Bronchial epithelial cell (primary cell): ENCODE results near the gene CYBA. TPM values are rescaled to one million over a fixed set of nuclear protein-coding genes. Genes with fewer than 3 reads are reported as not detected.
A peak's percentile ranks its signal among the peaks of the same experiment; 100 is the strongest.

Source experiments
- DNase-seq: peaks from one replicate; pipeline ENCODE4 v3.0.0-alpha.2; 2010; ENCODE audit warnings: low read depth
- FAIRE-seq: peaks from 2 replicates; lab custom pipeline; 2011; peaks lifted over from hg19 to GRCh38; lab: Jason Lieb, UNC
- H3K27me3 ChIP-seq: 2 replicates; pipeline ENCODE4 v1.5.1; 2011; ENCODE audit warnings: low read length; ENCODE audit not compliant: control insufficient read depth, insufficient read depth
- H3K36me3 ChIP-seq: 2 replicates; pipeline ENCODE4 v1.5.1; 2011; ENCODE audit warnings: low read length; ENCODE audit not compliant: control insufficient read depth, insufficient read depth
- H3K4me3 ChIP-seq: 2 replicates; pipeline ENCODE4 v1.5.1; 2011; ENCODE audit warnings: mild to moderate bottlenecking, low read depth, low read length, control low read depth
- total RNA-seq: library from RNA; depleted of rRNA; stranded (reverse); fragments of >200 nt; gene quantifications from 2 replicates; pipeline ENCODE4 v1.2.1, GENCODE V29; 2014
- TF ChIP-seq, protein P1 (sequence below): IDR thresholded peaks from 2 replicates; pipeline ENCODE4 v1.5.1; 2011; ENCODE audit warnings: mild to moderate bottlenecking, moderate library complexity, low read length, control low read depth, inconsistent platforms; ENCODE audit not compliant: insufficient read depth, severe bottlenecking

The CYBA gene
- total RNA-seq, 1 donor from 2014 or later: 134 TPM

DNA sequence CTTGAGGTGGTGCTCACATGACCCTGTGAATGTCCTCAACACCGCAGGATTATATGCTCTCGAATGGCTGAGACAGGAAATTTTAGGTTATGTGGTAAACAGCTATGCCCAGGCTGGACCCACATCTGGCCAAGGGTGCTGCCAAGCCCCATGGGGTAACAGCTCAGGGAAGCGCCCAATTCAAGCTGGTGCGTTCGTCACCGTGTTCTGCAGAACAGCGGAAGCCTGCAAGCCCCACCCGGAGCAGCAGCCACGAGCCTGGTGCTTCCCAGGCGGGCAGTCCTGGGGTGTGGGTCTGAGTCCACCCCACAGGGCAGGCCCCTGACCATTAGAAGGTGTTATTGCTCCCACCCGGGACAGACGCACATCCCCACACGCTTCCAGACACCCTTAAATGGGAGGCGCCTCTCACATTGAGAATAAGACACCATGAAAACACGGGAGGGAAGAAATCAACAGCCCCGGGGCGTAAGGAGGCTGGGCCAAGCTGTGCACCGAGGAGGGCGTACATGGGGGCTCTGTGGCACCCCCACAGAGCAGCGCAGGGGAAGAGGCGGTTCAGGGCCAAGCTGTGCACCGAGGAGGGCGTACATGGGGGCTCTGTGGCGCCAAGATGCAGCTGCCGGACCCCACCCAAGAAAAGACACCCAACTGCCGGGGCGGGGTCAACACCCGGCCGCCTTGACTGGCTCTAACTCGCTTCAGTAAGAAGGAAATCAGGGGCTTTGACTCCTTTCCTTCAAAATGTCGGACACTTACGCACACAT is 2.9 kb upstream of the CYBA start:
- TF ChIP-seq, protein P1, sequence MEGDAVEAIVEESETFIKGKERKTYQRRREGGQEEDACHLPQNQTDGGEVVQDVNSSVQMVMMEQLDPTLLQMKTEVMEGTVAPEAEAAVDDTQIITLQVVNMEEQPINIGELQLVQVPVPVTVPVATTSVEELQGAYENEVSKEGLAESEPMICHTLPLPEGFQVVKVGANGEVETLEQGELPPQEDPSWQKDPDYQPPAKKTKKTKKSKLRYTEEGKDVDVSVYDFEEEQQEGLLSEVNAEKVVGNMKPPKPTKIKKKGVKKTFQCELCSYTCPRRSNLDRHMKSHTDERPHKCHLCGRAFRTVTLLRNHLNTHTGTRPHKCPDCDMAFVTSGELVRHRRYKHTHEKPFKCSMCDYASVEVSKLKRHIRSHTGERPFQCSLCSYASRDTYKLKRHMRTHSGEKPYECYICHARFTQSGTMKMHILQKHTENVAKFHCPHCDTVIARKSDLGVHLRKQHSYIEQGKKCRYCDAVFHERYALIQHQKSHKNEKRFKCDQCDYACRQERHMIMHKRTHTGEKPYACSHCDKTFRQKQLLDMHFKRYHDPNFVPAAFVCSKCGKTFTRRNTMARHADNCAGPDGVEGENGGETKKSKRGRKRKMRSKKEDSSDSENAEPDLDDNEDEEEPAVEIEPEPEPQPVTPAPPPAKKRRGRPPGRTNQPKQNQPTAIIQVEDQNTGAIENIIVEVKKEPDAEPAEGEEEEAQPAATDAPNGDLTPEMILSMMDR: no peak
- H3K36me3 ChIP-seq: peaks cover 11% of the 10 kb centered on the region
- H3K4me3 ChIP-seq: no peak overlapping the region
- DNase-seq (no peak), FAIRE-seq (no peak)
- H3K27me3 ChIP-seq: no peaks in the 10 kb centered on the region

DNA sequence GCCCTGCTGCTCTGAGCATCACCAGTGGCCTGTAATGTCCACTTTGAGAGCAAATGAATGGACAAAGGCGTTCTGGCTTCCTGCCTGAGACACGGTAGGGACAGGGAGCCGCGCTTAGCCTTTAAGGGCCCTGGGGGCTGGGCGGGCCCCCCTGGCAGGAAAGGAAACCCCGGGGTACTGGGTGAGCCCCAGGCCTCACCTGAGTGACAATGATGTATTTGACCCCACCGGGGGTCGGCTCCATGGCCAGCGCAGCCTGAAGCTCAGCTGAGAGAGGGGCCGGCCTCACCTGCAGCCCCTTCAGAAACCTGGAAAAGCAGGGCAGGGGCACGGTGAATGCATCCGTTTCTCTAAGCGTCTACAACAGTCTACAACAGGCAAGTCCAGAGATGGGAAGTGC is 2.2 kb upstream of the CYBA start:
- FAIRE-seq (no peak), DNase-seq (no peak)
- Histone ChIP-seq H3K27me3 (no peaks in the 10 kb centered on the region), H3K36me3 (peaks cover 11% of the 10 kb centered on the region), H3K4me3 (no peak overlapping the region)
- TF ChIP-seq, protein P1: no peak

DNA sequence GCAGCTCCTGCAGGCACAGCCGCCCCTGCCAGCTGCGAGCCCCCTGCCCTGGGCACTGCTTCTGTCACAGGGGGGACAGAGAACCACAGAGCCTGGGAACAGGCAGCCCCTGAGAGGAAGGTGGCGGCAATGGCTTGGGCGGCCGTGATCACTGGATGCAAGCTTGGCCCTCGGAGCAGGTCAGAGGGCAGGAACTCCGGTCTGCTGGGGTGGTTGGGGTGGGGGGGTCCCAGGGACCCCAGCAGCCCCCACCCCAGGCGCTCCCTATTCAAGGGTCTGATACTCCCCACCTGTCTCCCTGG is 1.9 kb upstream of the CYBA start:
- Histone ChIP-seq H3K36me3 (peaks cover 11% of the 10 kb centered on the region), H3K27me3 (no peaks in the 10 kb centered on the region), H3K4me3 (no peak overlapping the region)
- TF ChIP-seq, protein P1: no peak
- no peak for FAIRE-seq
- no peak for DNase-seq

DNA sequence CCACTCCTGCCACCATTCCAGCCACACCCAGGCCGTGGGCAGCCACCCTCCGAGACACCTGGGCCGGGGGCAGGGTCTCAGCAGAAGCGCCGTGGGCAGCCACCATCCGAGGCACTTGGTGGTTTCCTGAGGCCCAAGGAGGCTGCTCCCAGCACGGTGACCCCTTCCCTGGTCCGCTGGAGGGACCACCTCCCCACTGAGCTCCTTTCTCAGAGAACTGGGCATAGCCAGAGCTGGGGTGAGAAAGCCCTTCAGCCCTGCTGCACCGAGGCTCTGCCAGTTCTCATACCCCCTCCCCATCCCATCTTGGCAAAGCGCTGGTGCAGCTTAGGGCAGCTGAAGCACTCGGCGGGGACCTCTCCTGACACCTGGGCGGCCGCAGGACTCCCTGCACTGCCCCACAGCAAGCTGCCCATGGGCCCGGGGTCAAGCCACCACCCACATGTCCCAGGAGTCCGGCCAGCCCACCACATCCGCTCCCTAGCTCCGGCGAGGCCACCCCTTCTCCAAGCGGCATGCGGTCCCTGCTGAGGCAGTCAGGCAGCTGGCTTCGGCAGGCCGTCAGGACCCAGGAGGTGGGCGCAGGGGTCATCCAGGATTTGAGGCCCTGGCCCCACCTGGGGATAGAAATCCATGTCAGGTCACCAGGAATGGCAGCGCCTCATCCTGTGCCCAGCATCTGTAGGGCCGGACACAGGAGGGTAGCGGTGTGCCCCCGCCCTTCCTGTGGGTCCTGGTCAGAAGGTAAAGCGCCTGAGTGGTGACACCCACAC is 1.3 kb upstream of the CYBA start:
- TF ChIP-seq, protein P1: no peak
- Histone ChIP-seq H3K27me3 (no peaks in the 10 kb centered on the region), H3K36me3 (peaks cover 11% of the 10 kb centered on the region), H3K4me3 (no peak overlapping the region)
- DNase-seq: no peak
- no peak for FAIRE-seq

DNA sequence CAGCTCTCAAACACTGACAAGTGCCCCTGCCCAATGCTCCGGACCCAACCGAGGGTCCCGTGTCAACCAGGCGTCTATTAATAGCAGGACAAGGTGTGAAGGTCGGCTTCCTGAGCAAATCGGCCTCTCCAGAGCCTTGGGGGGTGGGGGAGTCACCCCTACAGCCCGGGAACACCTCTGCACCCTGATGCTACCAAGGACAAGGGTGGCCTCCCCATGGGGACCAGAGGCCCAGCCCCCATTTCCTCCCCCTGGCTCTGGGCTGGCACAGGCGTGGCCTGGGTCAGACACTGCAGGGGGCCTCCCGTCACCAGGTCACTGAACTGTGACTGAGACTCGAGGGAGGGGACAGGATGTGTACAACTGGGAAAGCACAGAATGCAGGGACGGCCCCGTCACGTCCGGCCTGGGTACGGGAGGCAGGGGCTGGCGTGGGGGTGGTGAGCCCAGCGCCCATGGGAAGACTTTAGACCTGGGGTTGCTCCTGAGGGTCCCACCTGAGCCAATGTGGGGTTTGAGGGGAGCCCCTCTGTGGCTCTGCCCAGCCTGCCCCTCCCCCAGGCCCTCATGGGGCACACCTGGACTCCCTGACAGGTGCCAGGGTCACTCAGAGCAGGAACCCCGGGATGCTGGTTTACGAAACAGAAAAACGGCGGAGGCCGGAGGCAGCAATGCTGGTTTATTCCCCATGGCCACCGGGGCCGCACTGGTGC is 579 bp upstream of the CYBA start:
- Histone ChIP-seq H3K36me3 (peaks cover 7% of the 10 kb centered on the region), H3K27me3 (no peaks in the 10 kb centered on the region), H3K4me3 (peak overlapping the region; percentile 57)
- FAIRE-seq (no peak), DNase-seq (no peak)
- TF ChIP-seq, protein P1: no peak
